Coronary artery (tissue), 2 donors: Measurements from ENCODE around the gene SLC15A3.

Experiments
- DNase-seq: peaks from one replicate; pipeline ENCODE4 v3.0.0-alpha.2; 2017; ENCODE audit warnings: low spot score
- H3K27ac ChIP-seq, 2 donors: fragments of 200-600 bp; sonication (generic); one replicate each; pipeline ENCODE4 v1.5.1; 2016 to 2019
- H3K4me3 ChIP-seq: fragments of 200-600 bp; sonication (generic); 2 replicates; pipeline ENCODE4 v1.5.1; 2016; ENCODE audit warnings: mild to moderate bottlenecking, moderate library complexity
- CTCF ChIP-seq: fragments of 200-600 bp; sonication (generic); IDR thresholded peaks from one replicate; pipeline ENCODE4 v1.5.1; 2019; ENCODE audit warnings: antibody characterized with exemption

The SLC15A3 gene

GRCh38 chr11:60890696-60891095 lies 61.3 kb downstream of the SLC15A3 start:
- no peak for TF ChIP-seq CTCF
- no peak for DNase-seq
- no peak overlapping the region for H3K27ac ChIP-seq

GRCh38 chr11:60889869-60890311 lies 62.1 kb downstream of the SLC15A3 start:
- H3K27ac ChIP-seq, result no peak overlapping the region
- no peak for DNase-seq
- no peak for TF ChIP-seq CTCF
- no peak overlapping the region for H3K4me3 ChIP-seq

More at GRCh38 chr11:60890696-60891095, 61.3 kb downstream of the SLC15A3 start:
- no peak overlapping the region for H3K4me3 ChIP-seq

DNA sequence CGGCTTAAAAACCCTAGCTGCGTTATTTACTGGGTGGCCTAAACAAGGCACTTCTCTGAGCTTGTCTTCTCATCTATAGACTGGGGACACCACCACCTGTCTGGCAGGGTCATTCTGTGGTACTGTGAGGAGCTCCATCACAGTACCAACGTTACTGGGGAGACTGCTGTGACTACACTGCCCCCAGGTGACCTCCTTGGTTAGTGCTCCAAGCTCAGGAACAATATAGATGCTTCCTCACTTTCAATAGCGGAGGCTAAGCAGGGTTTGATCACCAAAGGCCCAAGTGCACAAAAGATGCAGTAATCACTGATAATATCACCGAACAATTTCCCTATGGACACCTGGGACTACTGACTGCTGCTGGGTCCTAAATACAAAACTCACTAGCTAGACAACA lies 64.4 kb downstream of the SLC15A3 start:
- no peak overlapping the region for H3K4me3 ChIP-seq
- no peak for DNase-seq
- no peak overlapping the region for H3K27ac ChIP-seq
- no peak for TF ChIP-seq CTCF
